Sigmoid colon (tissue), 7 donors: ENCODE results near the gene CHCHD5. TPM values are rescaled to one million over a fixed set of nuclear protein-coding genes. Genes with fewer than 3 reads are reported as not detected.
"Not testable (repeated sequence)": the region's sequence is repeated elsewhere in the genome, so short reads cannot be mapped to it uniquely, and the experiment has no call there.

ENCODE experiments used
- DNase-seq: peaks from one replicate; pipeline ENCODE4 v3.0.0-alpha.2; 2019
- H3K27ac ChIP-seq, 4 donors: fragments of 200-600 bp; sonication (generic); one replicate each; pipeline ENCODE4 v1.5.1; 2016 to 2019; ENCODE audit warnings: mild to moderate bottlenecking in 1 of 4
- H3K27me3 ChIP-seq, 3 donors: fragments of 200-600 bp; sonication (generic); one replicate each; pipeline ENCODE4 v1.5.1; 2019; ENCODE audit warnings: mild to moderate bottlenecking in 1 of 3
- H3K36me3 ChIP-seq, 4 donors: fragments of 200-600 bp; sonication (generic); one replicate each; pipeline ENCODE4 v1.5.1; 2016 to 2019
- H3K4me1 ChIP-seq, 4 donors: fragments of 200-600 bp; sonication (generic); one replicate each; pipeline ENCODE4 v1.5.1; 2017 to 2019
- H3K4me3 ChIP-seq, 4 donors: fragments of 200-600 bp; sonication (generic); one replicate each; pipeline ENCODE4 v1.5.1; 2017 to 2019; ENCODE audit warnings: mild to moderate bottlenecking in 2 of 4, moderate library complexity in 1 of 4
- H3K9me3 ChIP-seq, 4 donors: fragments of 200-600 bp in 3 of 4; sonication (generic) in 3 of 4; one replicate each; pipeline versions ENCODE4 v1.5.1 to v1.6.1; 2013 to 2019
- CTCF ChIP-seq, 4 experiments: fragments of 450-650 bp in 3 of 4; fragments of 200-600 bp in 1 of 4; IDR thresholded peaks; one replicate each; pipeline ENCODE4 v1.5.1; 2016 to 2019; ENCODE audit warnings: antibody characterized with exemption in 4 of 4, mild to moderate bottlenecking in 3 of 4, moderate library complexity in 2 of 4
- EP300 ChIP-seq, 4 donors: sonication (generic); formaldehyde crosslinking; IDR thresholded peaks; one replicate each; pipeline ENCODE4 v1.6.1; 2017; ENCODE audit warnings: antibody characterized with exemption in 4 of 4
- POLR2A ChIP-seq, 2 donors: fragments of 450-650 bp; IDR thresholded peaks; one replicate each; pipeline ENCODE4 v1.6.1; 2016; ENCODE audit warnings: antibody characterized with exemption in 2 of 2, mild to moderate bottlenecking in 2 of 2, moderate library complexity in 2 of 2
- POLR2AphosphoS5 ChIP-seq, 4 donors: sonication (generic); formaldehyde crosslinking; IDR thresholded peaks; one replicate each; pipeline ENCODE4 v1.6.1; 2017; ENCODE audit warnings: antibody characterized with exemption in 4 of 4
- WGBS, 2 donors: extraction: QIAGEN DNeasy Blood & Tissue Kit; methylation state at CpG; one replicate each; pipeline ENCODE4 v1.1.7; 2013; 5-methylcytosine and 5-hydroxymethylcytosine counted together
- intact Hi-C: fragments of 100-400 bp; cut with DNase I; formaldehyde crosslinking; loops from one replicate; pipeline ENCODE4 v1.15.1; 2023
- polyA plus RNA-seq, 3 donors: library from polyadenylated mRNA; stranded (reverse); fragments of 200-250 nt; gene quantifications; one replicate each; pipeline ENCODE4 v1.2.3, GENCODE V29; 2013
- total RNA-seq, 4 donors: library from RNA; depleted of rRNA; stranded (reverse); fragments of >200 nt; gene quantifications; one replicate each; pipeline ENCODE4 v1.1.0, GENCODE V29; 2016
- donor health status: healthy with polysubstance abuse.
- donor health status: Bipolar disorder and iron deficiency.
- donor health status: healthy.

The CHCHD5 gene
- total and polyA plus RNA-seq, 7 donors, result 13.8 to 62.5 (median 36.4) TPM

GRCh38 chr2:112548980-112549379 is 35.4 kb upstream of the CHCHD5 start:
- Histone ChIP-seq H3K9me3 (no peaks in the 10 kb centered on the region), H3K4me1 (peaks cover 0 to under 1% (median 0%) of the 10 kb centered on the region in 4 donors), H3K36me3 (peaks cover 0 to 80% (median 33%) of the 10 kb centered on the region in 4 donors), H3K27ac (no peak overlapping the region), H3K27me3 (no peaks in the 10 kb centered on the region), H3K4me3 (no peak overlapping the region)
- 98 to 99% methylated on average over 2 of the region's 2 CpGs for WGBS, 2 donors
- intact Hi-C loops, result no loop called here
- no peak for DNase-seq
- TF ChIP-seq POLR2A (IDR thresholded peaks at IDR 0.05) (no peak), POLR2AphosphoS5 (IDR thresholded peaks at IDR 0.05) (no peak), CTCF (IDR thresholded peaks at IDR 0.05) (no peak), EP300 (IDR thresholded peaks at IDR 0.05) (no peak)

- Histone ChIP-seq H3K27ac (no peak overlapping the region), H3K9me3 (peaks cover 0 to 4% (median 0%) of the 10 kb centered on the region in 4 donors), H3K4me1 (no peaks in the 10 kb centered on the region), H3K27me3 (no peaks in the 10 kb centered on the region), H3K4me3 (no peak overlapping the region), H3K36me3 (peaks cover 12 to 98% (median 33%) of the 10 kb centered on the region in 4 donors)
- TF ChIP-seq CTCF (IDR thresholded peaks at IDR 0.05), result no peak
- no peak for TF ChIP-seq POLR2A (IDR thresholded peaks at IDR 0.05)
- no peak for TF ChIP-seq POLR2AphosphoS5 (IDR thresholded peaks at IDR 0.05)
- TF ChIP-seq EP300 (IDR thresholded peaks at IDR 0.05), result no peak
- WGBS, 2 donors, result 72 to 78% methylated on average over 3 of the region's 3 CpGs
- intact Hi-C loops, result no loop called here
- DNase-seq, result no peak
Observed at GRCh38 chr2:112566104-112566503, 18.3 kb upstream of the CHCHD5 start.

GRCh38 chr2:112566508-112566907 is 17.9 kb upstream of the CHCHD5 start:
- WGBS, 2 donors, result 95 to 97% methylated on average over 5 of the region's 5 CpGs
- H3K9me3 ChIP-seq, H3K4me1 ChIP-seq, DNase-seq, H3K27me3 ChIP-seq, H3K27ac ChIP-seq, intact Hi-C loops, H3K4me3 ChIP-seq: not testable (repeated sequence)
- H3K36me3 ChIP-seq, result peaks cover 12 to 98% (median 33%) of the 10 kb centered on the region in 4 donors

GRCh38 chr2:112572005-112572404 is 12.4 kb upstream of the CHCHD5 start:
- no peak overlapping the region for H3K27ac ChIP-seq
- H3K4me3 ChIP-seq, result no peak overlapping the region
- intact Hi-C loops, result no loop called here
- peaks cover 12 to 99% (median 36%) of the 10 kb centered on the region in 4 donors for H3K36me3 ChIP-seq
- TF ChIP-seq POLR2A (IDR thresholded peaks at IDR 0.05) (no peak), CTCF (IDR thresholded peaks at IDR 0.05) (no peak), EP300 (IDR thresholded peaks at IDR 0.05) (no peak), POLR2AphosphoS5 (IDR thresholded peaks at IDR 0.05) (no peak)
- H3K27me3 ChIP-seq, result no peaks in the 10 kb centered on the region
- peaks cover 0 to 4% (median 0%) of the 10 kb centered on the region in 4 donors for H3K9me3 ChIP-seq
- no peaks in the 10 kb centered on the region for H3K4me1 ChIP-seq
- DNase-seq, result no peak
- 81 to 86% methylated on average over 7 of the region's 7 CpGs for whole genome bisulfite sequencing, 2 donors

GRCh38 chr2:112577756-112578155 is 6.7 kb upstream of the CHCHD5 start:
- no peaks in the 10 kb centered on the region for H3K9me3 ChIP-seq
- TF ChIP-seq POLR2A (IDR thresholded peaks at IDR 0.05), result no peak
- TF ChIP-seq POLR2AphosphoS5 (IDR thresholded peaks at IDR 0.05), result no peak
- no peak for TF ChIP-seq EP300 (IDR thresholded peaks at IDR 0.05)
- TF ChIP-seq CTCF (IDR thresholded peaks at IDR 0.05), result no peak
- DNase-seq, result no peak
- H3K27me3 ChIP-seq, result no peaks in the 10 kb centered on the region
- intact Hi-C loops, result no loop called here
- peaks cover 0 to 41% (median 11%) of the 10 kb centered on the region in 4 donors for H3K36me3 ChIP-seq
- 77 to 84% methylated on average over 5 of the region's 5 CpGs for WGBS, 2 donors
- H3K4me1 ChIP-seq, result peaks cover 0 to 5% (median 0%) of the 10 kb centered on the region in 4 donors
- H3K27ac ChIP-seq, result no peak overlapping the region
- H3K4me3 ChIP-seq, result no peak overlapping the region
